Upper lobe of left lung (tissue), 6 donors: ENCODE measurements around the gene AGL. TPM values are rescaled to one million over a fixed set of nuclear protein-coding genes. Genes with fewer than 3 reads are reported as not detected.

Experiments
- ATAC-seq, 2 donors: fragments of 200-7000 bp; cut with Tn5 transposase; one replicate each; pipeline ENCODE4 v1.9.1; 2022; ENCODE audit warnings: mild to moderate bottlenecking in 2 of 2, moderate library complexity in 2 of 2; ENCODE audit not compliant: low FRiP score in 2 of 2
- DNase-seq, 2 donors: peaks; one replicate each; pipeline ENCODE4 v3.0.0-alpha.2; 2019 to 2020
- H3K27ac ChIP-seq, 4 donors: fragments of 200-600 bp; sonication (generic); one replicate each; pipeline ENCODE4 v1.5.1; 2016 to 2019
- H3K27me3 ChIP-seq, 4 donors: fragments of 200-600 bp; sonication (generic); one replicate each; pipeline ENCODE4 v1.5.1; 2017 to 2019
- H3K36me3 ChIP-seq, 4 donors: fragments of 200-600 bp; sonication (generic); one replicate each; pipeline ENCODE4 v1.5.1; 2016 to 2019
- H3K4me1 ChIP-seq, 4 donors: fragments of 200-600 bp; sonication (generic); one replicate each; pipeline ENCODE4 v1.5.1; 2018 to 2019
- H3K4me3 ChIP-seq, 4 donors: fragments of 200-600 bp; sonication (generic); one replicate each; pipeline ENCODE4 v1.5.1; 2017 to 2019; ENCODE audit warnings: mild to moderate bottlenecking in 2 of 4, moderate library complexity in 1 of 4
- H3K9me3 ChIP-seq, 4 donors: fragments of 200-600 bp; sonication (generic); one replicate each; pipeline ENCODE4 v1.5.1; 2018 to 2019
- CTCF ChIP-seq, 6 experiments: fragments of 450-650 bp in 4 of 6; fragments of 200-600 bp in 2 of 6; sonication (generic) in 2 of 6; IDR thresholded peaks; one replicate each; pipeline ENCODE4 v1.5.1; 2016 to 2019; ENCODE audit warnings: antibody characterized with exemption in 6 of 6
- EP300 ChIP-seq, 4 donors: sonication (generic); formaldehyde crosslinking; IDR thresholded peaks; one replicate each; pipeline ENCODE4 v1.5.1; 2017; ENCODE audit warnings: antibody characterized with exemption in 4 of 4, control low read depth in 2 of 4
- POLR2A ChIP-seq, 4 donors: fragments of 450-650 bp; IDR thresholded peaks; one replicate each; pipeline ENCODE4 v1.5.1; 2016 to 2017; ENCODE audit warnings: antibody characterized with exemption in 4 of 4, mild to moderate bottlenecking in 2 of 4
- POLR2AphosphoS5 ChIP-seq, 2 donors: sonication (generic); formaldehyde crosslinking; IDR thresholded peaks; one replicate each; pipeline ENCODE4 v1.5.1; 2017; ENCODE audit warnings: antibody characterized with exemption in 2 of 2
- WGBS, 2 donors: methylation state at CpG; one replicate each; pipeline ENCODE4 v1.1.5; 2017 to 2018; 5-methylcytosine and 5-hydroxymethylcytosine counted together
- total RNA-seq, 6 donors: library from RNA; depleted of rRNA in 4 of 6; stranded (reverse); fragments of >200 nt in 4 of 6; gene quantifications; one replicate each; pipeline versions ENCODE4 v1.1.0 to v1.2.1, GENCODE V29; 2016 to 2021
- donor health status: DM: no; HTN: no; CAD: no; lungs with moderate emphysema.
- donor health status: DM: no; HTN: yes; CAD: no; lungs with severe emphysema.

AGL gene
- 10 to 100 TPM in 5 of 6 donors, 1 to 10 TPM in 1; 9.3 to 20.6 (median 14.1) TPM for total RNA-seq

DNA sequence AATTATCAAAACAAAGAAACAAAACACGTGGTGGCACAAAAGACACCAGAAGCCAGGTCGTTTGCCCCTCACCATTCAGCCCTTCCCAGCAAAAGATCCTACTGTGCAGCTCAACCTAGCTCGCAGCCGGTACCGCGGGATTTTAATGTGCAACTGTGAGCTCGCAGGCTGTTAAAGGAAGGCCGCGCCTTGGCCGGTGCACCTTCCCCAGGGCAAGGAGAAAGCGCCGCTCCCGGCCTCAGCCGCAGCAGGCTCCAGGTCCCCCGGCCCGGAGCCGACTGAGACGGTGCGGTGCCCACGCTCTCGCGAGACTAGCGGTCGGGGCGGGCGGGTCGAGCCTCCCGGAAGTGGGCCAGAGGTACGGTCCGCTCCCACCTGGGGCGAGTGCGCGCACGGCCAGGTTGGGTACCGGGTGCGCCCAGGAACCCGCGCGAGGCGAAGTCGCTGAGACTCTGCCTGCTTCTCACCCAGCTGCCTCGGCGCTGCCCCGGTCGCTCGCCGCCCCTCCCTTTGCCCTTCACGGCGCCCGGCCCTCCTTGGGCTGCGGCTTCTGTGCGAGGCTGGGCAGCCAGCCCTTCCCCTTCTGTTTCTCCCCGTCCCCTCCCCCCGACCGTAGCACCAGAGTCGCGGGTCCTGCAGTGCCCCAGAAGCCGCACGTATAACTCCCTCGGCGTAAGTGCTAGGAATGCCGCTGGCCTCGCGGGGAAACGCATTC lies at the start of gene AGL:
TSS of gene AGL (plus strand) at position 618 of the 715 bp plus-strand sequence. CDS start 682 bp downstream, outside the sequence.
- Histone ChIP-seq H3K9me3 (no peaks in the 10 kb centered on the region), H3K4me1 (peaks cover 4 to 22% (median 12%) of the 10 kb centered on the region in 4 donors), H3K27ac (peak within 1 kb of the TSS; percentile 75 to 95 (median 92)), H3K4me3 (peak within 1 kb of the TSS; percentile 71 to 94 (median 88)), H3K27me3 (no peaks in the 10 kb centered on the region), H3K36me3 (no peaks in the 10 kb centered on the region)
- peak; percentile 90 to 97 for DNase-seq
- WGBS, 2 donors = 0 to 1% methylated on average over 25 to 41 of the region's 65 CpGs
- TF ChIP-seq POLR2AphosphoS5 (IDR thresholded peaks at IDR 0.05) (peak; percentile 61 to 75), EP300 (IDR thresholded peaks at IDR 0.05) (no peak), CTCF (IDR thresholded peaks at IDR 0.05) (peak in 1 of 6 experiments; percentile 8), POLR2A (IDR thresholded peaks at IDR 0.05) (peak in 3 of 4 donors; percentile 47 to 84 (median 59))
- peak; percentile 98 for ATAC-seq

DNA sequence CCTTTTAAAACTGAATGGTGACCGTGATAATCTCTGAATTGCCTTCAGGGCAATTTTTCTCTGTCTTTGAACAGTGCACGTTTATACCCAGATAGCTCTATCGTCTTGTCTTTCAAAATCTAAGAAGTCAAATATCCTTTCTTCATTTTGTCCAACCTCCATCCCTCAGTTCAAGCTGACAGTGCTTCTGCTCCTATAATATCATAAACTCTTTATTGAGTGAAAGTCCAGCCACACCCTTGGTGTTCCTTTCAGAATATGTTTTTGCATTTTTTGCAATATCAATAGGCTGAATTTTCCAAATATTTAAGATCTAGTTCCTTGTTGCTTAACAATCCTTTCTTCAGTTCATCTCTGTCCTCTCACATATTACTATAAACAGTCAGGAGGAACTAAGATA lies 48.6 kb upstream of the AGL start:
- Histone ChIP-seq H3K4me3 (no peak overlapping the region), H3K4me1 (no peaks in the 10 kb centered on the region), H3K27ac (no peak overlapping the region), H3K9me3 (no peaks in the 10 kb centered on the region), H3K36me3 (no peaks in the 10 kb centered on the region), H3K27me3 (no peaks in the 10 kb centered on the region)
- 71 to 73% methylated on average over 3 of the region's 3 CpGs for WGBS, 2 donors
- ATAC-seq (no peak), DNase-seq (no peak)
- TF ChIP-seq POLR2A (IDR thresholded peaks at IDR 0.05) (no peak), EP300 (IDR thresholded peaks at IDR 0.05) (no peak), CTCF (IDR thresholded peaks at IDR 0.05) (no peak), POLR2AphosphoS5 (IDR thresholded peaks at IDR 0.05) (no peak)

- Histone ChIP-seq H3K27ac (no peak overlapping the region), H3K4me3 (no peak overlapping the region), H3K9me3 (no peaks in the 10 kb centered on the region), H3K27me3 (no peaks in the 10 kb centered on the region), H3K4me1 (peaks cover 5 to 9% (median 7%) of the 10 kb centered on the region in 4 donors), H3K36me3 (no peaks in the 10 kb centered on the region)
- DNase-seq (no peak), ATAC-seq (no peak)
- TF ChIP-seq POLR2A (IDR thresholded peaks at IDR 0.05) (no peak), CTCF (IDR thresholded peaks at IDR 0.05) (no peak), POLR2AphosphoS5 (IDR thresholded peaks at IDR 0.05) (no peak), EP300 (IDR thresholded peaks at IDR 0.05) (no peak)
- WGBS, 2 donors = 64 to 72% methylated on average over 2 of the region's 2 CpGs
Observed at GRCh38 chr1:99806882-99807281, 43.3 kb upstream of the AGL start.

DNA sequence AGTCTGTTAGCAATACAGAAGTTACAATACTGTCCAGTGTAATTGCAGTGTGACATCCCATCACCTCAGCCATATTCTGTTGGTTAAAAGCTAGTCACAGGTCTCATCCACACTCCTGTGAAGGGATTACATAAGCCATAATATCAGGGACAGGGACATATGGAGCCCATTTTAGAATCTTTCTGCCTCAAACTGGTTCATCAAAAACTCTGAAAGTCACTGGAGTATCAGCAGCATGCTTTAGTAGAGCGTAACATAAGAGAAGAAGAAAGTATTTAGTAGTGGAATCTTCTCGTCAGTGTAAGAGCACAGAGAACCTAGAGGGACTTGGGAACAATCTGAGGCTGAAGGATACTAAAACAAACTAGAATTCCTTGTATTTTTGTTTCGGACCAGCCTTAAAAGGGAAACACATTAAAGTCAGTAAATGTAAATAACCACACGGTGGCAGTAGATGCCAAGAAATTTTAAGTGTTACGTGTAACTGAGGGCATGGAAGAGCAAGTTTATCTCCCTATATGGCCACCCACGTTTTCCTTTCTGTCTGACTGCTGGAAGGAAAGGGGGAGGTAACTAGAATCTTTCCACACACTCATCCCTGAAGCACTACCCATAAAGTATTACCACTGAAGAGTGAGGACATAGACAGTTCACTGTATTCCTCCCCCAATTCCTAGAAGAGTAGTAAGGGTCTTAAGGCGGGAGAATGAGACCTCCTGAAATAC lies 41.6 kb upstream of the AGL start:
- peak; percentile 83 to 94 for ATAC-seq
- H3K27ac ChIP-seq = no peak overlapping the region
- TF ChIP-seq CTCF (IDR thresholded peaks at IDR 0.05) = peak; percentile 47 to 85 (median 68)
- TF ChIP-seq POLR2A (IDR thresholded peaks at IDR 0.05) = no peak

More for the DNA sequence above, 41.6 kb upstream of the AGL start:
- peaks cover 5 to 9% (median 7%) of the 10 kb centered on the region in 4 donors for H3K4me1 ChIP-seq
- no peaks in the 10 kb centered on the region for H3K9me3 ChIP-seq
- H3K36me3 ChIP-seq = no peaks in the 10 kb centered on the region
- no peaks in the 10 kb centered on the region for H3K27me3 ChIP-seq
- WGBS, 2 donors = 14 to 19% methylated on average over 7 of the region's 7 CpGs
- no peak overlapping the region for H3K4me3 ChIP-seq
- DNase-seq = no peak
